PC-9 (cell line): ENCODE measurements around the gene MGLL. TPM values are rescaled to one million over a fixed set of nuclear protein-coding genes. Genes with fewer than 3 reads are reported as not detected.
A peak's percentile ranks its signal among the peaks of the same experiment; 100 is the strongest.

Experiments used
- BruUV-seq: library from RNA; stranded (reverse); fragments of 400-500 nt; replicated peaks from 2 replicates; lab custom pipeline; 2021; lab: Mats Ljungman, UMichigan
- CTCF ChIA-PET: fragments of 300-600 bp; sonication (Branson Sonifier 250); formaldehyde crosslinking; loops from one replicate; lab custom pipeline; 2022; ENCODE audit warnings: antibody characterized with exemption; lab: Charles Lee
- POLR2A ChIA-PET: fragments of 300-600 bp; sonication (Branson Sonifier 250); formaldehyde crosslinking; loops from one replicate; lab custom pipeline; 2022; ENCODE audit warnings: antibody characterized with exemption; ENCODE audit not compliant: unreplicated experiment; lab: Charles Lee
- DNase-seq, 2 experiments: peaks; one replicate each; pipeline versions ENCODE4 v3.0.0 to v3.0.0-alpha.2; 2015 to 2022; ENCODE audit warnings: mixed read lengths in 1 of 2
- H2AFZ ChIP-seq: fragments of 200-600 bp; sonication (generic); 2 replicates; pipeline ENCODE4 v1.8.1; 2017; ENCODE audit warnings: antibody characterized with exemption
- H3F3A ChIP-seq: fragments of 200-600 bp; sonication (generic); 2 replicates; pipeline ENCODE4 v1.8.1; 2017; ENCODE audit warnings: antibody characterized with exemption, mild to moderate bottlenecking, low read depth; ENCODE audit not compliant: insufficient read depth
- H3K27ac ChIP-seq: fragments of 200-600 bp; sonication (generic); 2 replicates; pipeline ENCODE4 v1.6.1; 2016; ENCODE audit warnings: mixed run types
- H3K27me3 ChIP-seq: fragments of 200-600 bp; sonication (generic); 2 replicates; pipeline ENCODE4 v1.6.1; 2016; ENCODE audit warnings: low read depth, mixed run types; ENCODE audit not compliant: insufficient read depth
- H3K36me3 ChIP-seq: fragments of 200-600 bp; sonication (generic); 2 replicates; pipeline ENCODE4 v1.6.1; 2016; ENCODE audit warnings: low read depth, mixed run types
- H3K4me1 ChIP-seq: fragments of 200-600 bp; sonication (generic); replicated peaks from 2 replicates; pipeline ENCODE4 v1.6.1; 2016; ENCODE audit warnings: mixed run types; ENCODE audit not compliant: insufficient read depth
- H3K4me2 ChIP-seq: fragments of 200-600 bp; sonication (generic); 2 replicates; pipeline ENCODE4 v1.6.1; 2017; ENCODE audit warnings: mixed run types
- H3K4me3 ChIP-seq: fragments of 200-600 bp; sonication (generic); 2 replicates; pipeline ENCODE4 v1.6.1; 2016; ENCODE audit warnings: mixed run types
- H3K79me2 ChIP-seq: fragments of 200-600 bp; sonication (generic); 2 replicates; pipeline ENCODE4 v1.6.1; 2017; ENCODE audit warnings: low read depth, mixed run types
- H3K9me2 ChIP-seq: fragments of 200-600 bp; sonication (generic); 2 replicates; pipeline ENCODE4 v1.8.1; 2017; ENCODE audit warnings: mild to moderate bottlenecking; ENCODE audit not compliant: insufficient read depth
- H3K9me3 ChIP-seq: fragments of 200-600 bp; sonication (generic); 2 replicates; pipeline ENCODE4 v1.8.1; 2016; ENCODE audit warnings: low read depth; ENCODE audit not compliant: insufficient read depth
- H4K20me1 ChIP-seq: fragments of 200-600 bp; sonication (generic); 2 replicates; pipeline ENCODE4 v1.8.1; 2017; ENCODE audit not compliant: insufficient read depth
- CTCF ChIP-seq: fragments of 200-600 bp; sonication (generic); conservative IDR thresholded peaks from 2 replicates; pipeline ENCODE4 v1.6.1; 2017; ENCODE audit warnings: mixed run types, antibody characterized with exemption, mild to moderate bottlenecking, moderate library complexity
- EZH2 ChIP-seq: fragments of 200-600 bp; sonication (generic); IDR thresholded peaks from 2 replicates; pipeline ENCODE4 v1.8.0; 2017; ENCODE audit warnings: antibody characterized with exemption, low read depth
- intact Hi-C: fragments of 100-400 bp; cut with micrococcal nuclease; formaldehyde crosslinking; loops from one replicate; pipeline ENCODE4 v1.10.0; 2022; ENCODE audit not compliant: unreplicated experiment
- total RNA-seq: library from RNA; stranded (reverse); gene quantifications from 2 replicates; pipeline ENCODE4 v1.2.3, GENCODE V29; 2021

Gene MGLL
- total RNA-seq, 1 experiment from 2014 or later, result 30.7 TPM

DNA sequence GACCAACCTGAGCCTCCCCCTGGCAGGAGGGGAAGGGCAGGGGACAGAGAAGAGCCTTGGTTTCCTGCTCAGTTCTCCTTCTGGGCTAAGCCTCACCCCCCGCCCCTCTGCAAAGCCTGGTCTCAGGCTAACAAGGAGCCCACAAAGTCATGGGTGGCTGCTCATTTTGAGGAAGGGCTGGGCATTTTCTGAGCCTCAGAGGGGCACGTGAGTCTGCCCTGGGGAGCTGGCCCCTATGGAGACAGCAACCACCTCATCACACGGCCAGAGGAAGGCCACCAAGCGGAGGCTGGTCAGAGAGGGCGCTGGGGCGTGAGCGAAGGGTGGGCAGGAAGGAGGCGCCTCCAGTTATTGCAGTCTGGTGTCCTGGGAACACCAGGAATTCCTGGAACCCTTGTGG is 130.8 kb downstream of the MGLL start:
- Histone ChIP-seq H3K9me2 (no peaks in the 10 kb centered on the region), H3K27ac (peak overlapping the region; percentile 94), H3K27me3 (no peaks in the 10 kb centered on the region), H3F3A (peaks cover 15% of the 10 kb centered on the region), H3K4me2 (no peak overlapping the region), H4K20me1 (no peaks in the 10 kb centered on the region), H3K9me3 (no peaks in the 10 kb centered on the region), H2AFZ (no peak overlapping the region), H3K4me1 (peaks cover 23% of the 10 kb centered on the region), H3K36me3 (no peaks in the 10 kb centered on the region), H3K4me3 (no peak overlapping the region), H3K79me2 (no peaks in the 10 kb centered on the region)
- intact Hi-C loops, result loop anchor here (1.0 to 2.0 kb wide), 4 partner anchors 19 to 279 kb away; partner anchors contain the start of genes ABTB1, MGLL and TPRA1
- no peak for DNase-seq
- no peak for TF ChIP-seq CTCF
- TF ChIP-seq EZH2, result no peak
- BruUV-seq, result no TSS peak
- POLR2A ChIA-PET, result interaction anchor here (1.0 kb wide), 1 partner anchor 55 kb away, joined by 3 read pairs; no protein-coding TSS in a partner anchor
- CTCF ChIA-PET, result interaction anchor here (0.6 to 1.7 kb wide), 6 partner anchors 52 to 866 kb away, joined by 3 to 8 read pairs (median 4); no protein-coding TSS in a partner anchor

- peaks cover 23% of the 10 kb centered on the region for H3K4me1 ChIP-seq
- peak; percentile 41 to 70 for DNase-seq
- CTCF ChIA-PET, result interaction anchor here (0.6 to 1.7 kb wide), 9 partner anchors 52 to 866 kb away, joined by 3 to 8 read pairs (median 3); no protein-coding TSS in a partner anchor
These were observed 131.4 kb downstream of the MGLL start for GRCh38 chr3:127690823-127691452.

More at GRCh38 chr3:127690823-127691452, 131.4 kb downstream of the MGLL start:
- Histone ChIP-seq H3K4me2 (peak overlapping the region; percentile 66), H3K9me2 (no peaks in the 10 kb centered on the region), H3K36me3 (no peaks in the 10 kb centered on the region), H3K9me3 (no peaks in the 10 kb centered on the region), H3K27me3 (no peaks in the 10 kb centered on the region), H2AFZ (no peak overlapping the region), H4K20me1 (no peaks in the 10 kb centered on the region), H3F3A (peaks cover 15% of the 10 kb centered on the region), H3K79me2 (no peaks in the 10 kb centered on the region), H3K27ac (peak overlapping the region; percentile 94), H3K4me3 (no peak overlapping the region)
- TF ChIP-seq CTCF, result peak; percentile 67
- TF ChIP-seq EZH2, result no peak
- intact Hi-C loops, result loop anchor here (1.0 to 2.0 kb wide), 8 partner anchors 18 to 280 kb away; partner anchors contain the start of genes ABTB1, MGLL and TPRA1
- no TSS peak for BruUV-seq
- POLR2A ChIA-PET, result interaction anchor here (0.5 to 1.0 kb wide), 2 partner anchors 55 to 57 kb away, joined by 3 read pairs; no protein-coding TSS in a partner anchor
